SK-N-SH (cell line): ENCODE data around the gene MYL6B. TPM values are rescaled to one million over a fixed set of nuclear protein-coding genes. Genes with fewer than 3 reads are reported as not detected.

Experiments used
- CTCF ChIA-PET: fragments of 300-600, 350-600 bp; formaldehyde crosslinking; extraction: SDS; loops from one replicate; lab custom pipeline; 2021; lab: Yijun Ruan, JAX
- POLR2A ChIA-PET: fragments of 350-600 bp; sonication (Branson Sonifier 250); formaldehyde crosslinking; extraction: SDS; loops from one replicate; lab custom pipeline; 2020; ENCODE audit warnings: antibody characterized with exemption, inconsistent platforms; lab: Yijun Ruan, JAX
- DNase-seq: peaks from one replicate; pipeline ENCODE4 v3.0.0; 2012
- H2AFZ ChIP-seq: fragments of 200-600 bp; sonication (generic); 2 replicates; pipeline ENCODE4 v1.8.1; 2016; ENCODE audit warnings: antibody characterized with exemption, mild to moderate bottlenecking, low read depth
- H3F3A ChIP-seq: fragments of 200-600 bp; sonication (generic); replicated peaks from 2 replicates; pipeline ENCODE3; 2016; ENCODE audit warnings: antibody characterized with exemption, mild to moderate bottlenecking; ENCODE audit not compliant: insufficient read depth
- H3K27ac ChIP-seq, 2 experiments: fragments of 200-500 bp in 1 of 2; fragments of 200-600 bp in 1 of 2; sonication (Bioruptor generic) in 1 of 2; sonication (generic), shearing (Covaris generic) in 1 of 2; 2 replicates each; pipeline versions ENCODE4 v1.5.1 to v1.6.1; 2014 to 2016; ENCODE audit warnings: low read depth in 2 of 2, inconsistent platforms in 1 of 2, low read length in 1 of 2, mild to moderate bottlenecking in 1 of 2, mixed read lengths in 1 of 2
- H3K27me3 ChIP-seq: fragments of 200-600 bp; sonication (generic), shearing (Covaris generic); 2 replicates; pipeline ENCODE4 v1.6.1; 2016; ENCODE audit warnings: mixed run types; ENCODE audit not compliant: insufficient read depth
- H3K36me3 ChIP-seq, 2 experiments: fragments of 200-500 bp in 1 of 2; fragments of 200-600 bp in 1 of 2; sonication (Bioruptor generic) in 1 of 2; sonication (generic) in 1 of 2; replicated peaks in 1 of 2; 2 replicates each; pipeline versions ENCODE3 to v1.5.1; 2014 to 2016; ENCODE audit warnings: low read length in 1 of 2, mild to moderate bottlenecking in 1 of 2; ENCODE audit not compliant: insufficient read depth in 2 of 2, control insufficient read depth in 1 of 2
- H3K4me1 ChIP-seq, 2 experiments: fragments of 200-500 bp in 1 of 2; fragments of 200-600 bp in 1 of 2; sonication (Bioruptor generic) in 1 of 2; sonication (generic), shearing (Covaris generic) in 1 of 2; 2 replicates each; pipeline versions ENCODE4 v1.5.1 to v1.6.1; 2014 to 2016; ENCODE audit warnings: low read depth in 1 of 2, low read length in 1 of 2, mixed run types in 1 of 2; ENCODE audit not compliant: insufficient read depth in 2 of 2, control insufficient read depth in 1 of 2
- H3K4me2 ChIP-seq: fragments of 200-600 bp; sonication (generic), shearing (Covaris generic); 2 replicates; pipeline ENCODE4 v1.6.1; 2017; ENCODE audit warnings: mixed run types
- H3K4me3 ChIP-seq, 2 experiments: fragments of 200-500 bp in 1 of 2; fragments of 200-600 bp in 1 of 2; sonication (Bioruptor generic) in 1 of 2; sonication (generic), shearing (Covaris generic) in 1 of 2; 2 replicates each; pipeline versions ENCODE4 v1.5.1 to v1.8.1; 2014 to 2016; ENCODE audit warnings: low read depth in 2 of 2, inconsistent platforms in 1 of 2, low read length in 1 of 2, mild to moderate bottlenecking in 1 of 2, mixed read lengths in 1 of 2, moderate library complexity in 1 of 2
- H3K79me2 ChIP-seq: fragments of 200-600 bp; sonication (generic); 2 replicates; pipeline ENCODE4 v1.8.1; 2017; ENCODE audit warnings: mild to moderate bottlenecking; ENCODE audit not compliant: insufficient read depth
- H3K9ac ChIP-seq: fragments of 200-600 bp; sonication (generic); 2 replicates; pipeline ENCODE4 v1.6.1; 2017; ENCODE audit warnings: mixed run types
- H3K9me2 ChIP-seq: fragments of 200-600 bp; sonication (generic); 2 replicates; pipeline ENCODE4 v1.6.1; 2017; ENCODE audit warnings: mixed run types
- H3K9me3 ChIP-seq: fragments of 200-600 bp; sonication (generic); 2 replicates; pipeline ENCODE4 v1.6.1; 2017; ENCODE audit warnings: mixed run types, mild to moderate bottlenecking, moderate library complexity
- H4K20me1 ChIP-seq: fragments of 200-600 bp; sonication (generic); 2 replicates; pipeline ENCODE4 v1.6.1; 2017; ENCODE audit warnings: mild to moderate bottlenecking, mixed run types; ENCODE audit not compliant: insufficient read depth
- CHD2 ChIP-seq: fragments of 150-350 bp; IDR thresholded peaks from 2 replicates; pipeline ENCODE4 v1.6.1; 2018; ENCODE audit warnings: low read length; ENCODE audit not compliant: partially characterized antibody
- EP300 ChIP-seq, 2 experiments: IDR thresholded peaks; 2 replicates each; pipeline versions ENCODE4 v1.4.0 to v1.6.1; 2012; ENCODE audit warnings: borderline replicate concordance in 1 of 2, low read depth in 1 of 2, low read length in 1 of 2
- EZH2phosphoT487 ChIP-seq: fragments of 200-600 bp; sonication (generic); IDR thresholded peaks from 2 replicates; pipeline ENCODE4 v1.6.1; 2017; ENCODE audit warnings: low read depth, mixed run types, mild to moderate bottlenecking, antibody characterized with exemption, moderate library complexity, borderline replicate concordance
- FOSL2 ChIP-seq: IDR thresholded peaks from 2 replicates; pipeline ENCODE4 v1.4.0; 2012; ENCODE audit warnings: low read depth, mild to moderate bottlenecking, moderate library complexity, borderline replicate concordance
- FOXJ3 ChIP-seq: sonication (generic); formaldehyde crosslinking; IDR thresholded peaks from 2 replicates; pipeline ENCODE4 v1.5.1; 2020; ENCODE audit warnings: mild to moderate bottlenecking, missing genetic modification reagents
- GATA2 ChIP-seq: sonication (generic); formaldehyde crosslinking; IDR thresholded peaks from 2 replicates; pipeline ENCODE4 v1.5.0; 2020; ENCODE audit warnings: mild to moderate bottlenecking, missing genetic modification reagents
- JUND ChIP-seq: IDR thresholded peaks from 2 replicates; pipeline ENCODE4 v1.4.0; 2012
- MXI1 ChIP-seq: IDR thresholded peaks from 2 replicates; pipeline ENCODE4 v1.6.1; 2012; ENCODE audit warnings: mild to moderate bottlenecking, low read depth, low read length, improper control_type of control experiment
- NRF1 ChIP-seq: IDR thresholded peaks from 2 replicates; pipeline ENCODE4 v1.6.1; 2012; ENCODE audit warnings: low read depth, mild to moderate bottlenecking, low read length
- POLR2AphosphoS5 ChIP-seq: IDR thresholded peaks from 2 replicates; pipeline ENCODE4 v1.6.1; 2012; ENCODE audit warnings: low read depth, low read length
- RAD21 ChIP-seq: IDR thresholded peaks from 2 replicates; pipeline ENCODE4 v1.6.1; 2012; ENCODE audit warnings: mild to moderate bottlenecking, low read length
- RCOR1 ChIP-seq: fragments of 150-350 bp; IDR thresholded peaks from 2 replicates; pipeline ENCODE4 v1.6.1; 2017; ENCODE audit warnings: antibody characterized with exemption, low read length
- REST ChIP-seq: IDR thresholded peaks from 2 replicates; pipeline ENCODE4 v1.6.1; 2012; ENCODE audit warnings: mild to moderate bottlenecking, low read depth, low read length, moderate library complexity
- TAF1 ChIP-seq: IDR thresholded peaks from 2 replicates; pipeline ENCODE4 v1.6.1; 2012; ENCODE audit warnings: low read depth, mild to moderate bottlenecking, low read length, moderate library complexity, borderline replicate concordance
- TEAD4 ChIP-seq: IDR thresholded peaks from 2 replicates; pipeline ENCODE4 v1.4.0; 2012; ENCODE audit warnings: mild to moderate bottlenecking, borderline replicate concordance; ENCODE audit not compliant: insufficient read depth
- YY1 ChIP-seq: IDR thresholded peaks from 2 replicates; pipeline ENCODE4 v1.4.0; 2012; ENCODE audit warnings: low read depth, mild to moderate bottlenecking
- WGBS: methylation state at CpG from one replicate; pipeline ENCODE4 v1.1.6; 2017; ENCODE audit warnings: low lambda C conversion rate; 5-methylcytosine and 5-hydroxymethylcytosine counted together
- polyA plus RNA-seq, 3 experiments: library from polyadenylated mRNA; depleted of rRNA; stranded (reverse); fragments of >200 nt; gene quantifications; 2 replicates each; pipeline ENCODE4 v1.2.3, GENCODE V29; 2012
- TF ChIP-seq, protein P1 (sequence below): IDR thresholded peaks from 2 replicates; pipeline ENCODE4 v1.4.0; 2012; ENCODE audit warnings: low read depth
- TF ChIP-seq, protein P2 (sequence below): IDR thresholded peaks from 2 replicates; pipeline ENCODE4 v1.4.0; 2012; ENCODE audit warnings: low read depth, borderline replicate concordance

The MYL6B gene
- polyA plus RNA-seq, 1 of the 3 experiments (the other 2 are of a cell fraction), result 234 TPM

- Histone ChIP-seq H3K9ac (no peak overlapping the region), H3K27ac (no peak overlapping the region), H3F3A (peaks cover 15% of the 10 kb centered on the region), H4K20me1 (no peaks in the 10 kb centered on the region), H3K9me2 (no peaks in the 10 kb centered on the region), H3K27me3 (no peaks in the 10 kb centered on the region), H3K36me3 (peaks cover 30 to 57% of the 10 kb centered on the region in 2 experiments), H3K79me2 (no peaks in the 10 kb centered on the region), H3K4me2 (no peak overlapping the region), H3K4me3 (no peak overlapping the region), H2AFZ (no peak overlapping the region), H3K4me1 (peaks cover 0 to 2% of the 10 kb centered on the region in 2 experiments; a peak in 1 of 4 replicates), H3K9me3 (no peaks in the 10 kb centered on the region)
- ChIA-PET POLR2A (interaction anchor here (0.6 to 1.0 kb wide), 4 partner anchors 9 to 142 kb away, joined by 3 to 7 read pairs (median 4); partner anchors contain the start of gene ESYT1), CTCF (interaction anchor here (1.7 to 4.0 kb wide), 4 partner anchors 10 to 146 kb away, joined by 4 to 16 read pairs (median 12); partner anchors contain the start of genes MYL6B, SMARCC2 and ZC3H10)
- TF ChIP-seq FOSL2 (no peak), EZH2phosphoT487 (no peak), TAF1 (no peak), CHD2 (no peak)
- WGBS, result 94% methylated on average over 19 of the region's 19 CpGs
- no peak for DNase-seq
Observed at GRCh38 chr12:56141946-56142784, 10.2 kb upstream of the MYL6B start.

DNA sequence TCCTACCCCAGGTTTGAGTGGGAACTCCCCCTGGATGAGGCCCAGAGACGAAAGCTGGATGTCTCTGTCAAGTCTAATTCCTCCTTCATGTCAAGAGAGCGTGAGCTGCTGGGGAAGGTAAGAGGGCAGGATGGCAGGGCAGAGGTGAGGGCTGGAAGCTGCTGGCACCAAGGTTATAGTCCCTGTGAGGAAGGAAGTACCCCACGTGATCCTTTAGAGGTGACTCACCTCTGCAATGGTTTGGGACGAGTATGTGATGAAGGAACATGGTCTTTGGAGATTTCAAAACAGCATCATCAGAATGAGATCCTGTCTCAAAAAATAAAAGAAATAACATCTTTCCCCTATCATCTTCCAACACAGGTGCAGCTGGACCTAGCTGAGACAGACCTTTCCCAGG lies 9.2 kb upstream of the MYL6B start:
- TF ChIP-seq TEAD4 (no peak), YY1 (no peak), POLR2AphosphoS5 (no peak), RAD21 (no peak), EP300 (IDR thresholded peaks at IDR 0.05; ENCODE audit: borderline replicate concordance in 1 of 2, low read depth in 1 of 2, low read length in 1 of 2) (no peak), JUND (no peak), MXI1 (no peak), CHD2 (no peak), REST (no peak), EZH2phosphoT487 (no peak), FOXJ3 (CRISPR knock-in tag) (no peak), NRF1 (no peak), GATA2 (CRISPR knock-in tag) (no peak), FOSL2 (no peak), RCOR1 (no peak), TAF1 (no peak)
- TF ChIP-seq, protein P1, sequence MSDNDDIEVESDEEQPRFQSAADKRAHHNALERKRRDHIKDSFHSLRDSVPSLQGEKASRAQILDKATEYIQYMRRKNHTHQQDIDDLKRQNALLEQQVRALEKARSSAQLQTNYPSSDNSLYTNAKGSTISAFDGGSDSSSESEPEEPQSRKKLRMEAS, result no peak
- TF ChIP-seq, protein P2, sequence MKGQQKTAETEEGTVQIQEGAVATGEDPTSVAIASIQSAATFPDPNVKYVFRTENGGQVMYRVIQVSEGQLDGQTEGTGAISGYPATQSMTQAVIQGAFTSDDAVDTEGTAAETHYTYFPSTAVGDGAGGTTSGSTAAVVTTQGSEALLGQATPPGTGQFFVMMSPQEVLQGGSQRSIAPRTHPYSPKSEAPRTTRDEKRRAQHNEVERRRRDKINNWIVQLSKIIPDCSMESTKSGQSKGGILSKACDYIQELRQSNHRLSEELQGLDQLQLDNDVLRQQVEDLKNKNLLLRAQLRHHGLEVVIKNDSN, result no peak
- Histone ChIP-seq H3K9me2 (no peaks in the 10 kb centered on the region), H2AFZ (no peak overlapping the region), H3K79me2 (no peaks in the 10 kb centered on the region), H3K4me3 (no peak overlapping the region), H3K9me3 (no peaks in the 10 kb centered on the region), H3K4me1 (peaks cover 0 to 2% of the 10 kb centered on the region in 2 experiments; a peak in 1 of 4 replicates), H3K9ac (no peak overlapping the region), H3K27ac (no peak overlapping the region), H3K4me2 (no peak overlapping the region), H3K27me3 (no peaks in the 10 kb centered on the region), H3K36me3 (peaks cover 23 to 46% of the 10 kb centered on the region in 2 experiments), H4K20me1 (no peaks in the 10 kb centered on the region), H3F3A (peaks cover 15% of the 10 kb centered on the region)
- 84% methylated on average over 4 of the region's 4 CpGs for WGBS
- no peak for DNase-seq
- POLR2A ChIA-PET, result interaction anchor here (0.7 to 1.8 kb wide), 2 partner anchors 8 to 14 kb away, joined by 3 to 4 read pairs; no protein-coding TSS in a partner anchor
- CTCF ChIA-PET, result interaction anchor here (1.3 to 4.0 kb wide), 4 partner anchors 13 to 147 kb away, joined by 4 to 16 read pairs (median 10); partner anchors contain the start of genes SMARCC2 and ZC3H10
